Parathyroid adenoma (tissue), 2 donors: ENCODE results near the gene ATP8B4.

Source experiments
- H2AFZ ChIP-seq: fragments of 300-600 bp; sonication (generic); one replicate; pipeline ENCODE4 v1.7.0; 2017; ENCODE audit warnings: antibody characterized with exemption, mild to moderate bottlenecking
- H3K27ac ChIP-seq: fragments of 300-600 bp; sonication (generic); one replicate; pipeline ENCODE4 v1.7.0; 2017
- H3K27me3 ChIP-seq: fragments of 300-600 bp; sonication (generic); one replicate; pipeline ENCODE4 v1.7.0; 2017; ENCODE audit warnings: low read length; ENCODE audit not compliant: control insufficient read depth, insufficient read depth
- H3K36me3 ChIP-seq: fragments of 300-600 bp; sonication (generic); one replicate; pipeline ENCODE4 v1.7.0; 2017; ENCODE audit warnings: low read length; ENCODE audit not compliant: control insufficient read depth, insufficient read depth
- H3K4me1 ChIP-seq: fragments of 300-600 bp; sonication (generic); one replicate; pipeline ENCODE4 v1.7.0; 2017; ENCODE audit warnings: control low read depth
- H3K4me2 ChIP-seq: fragments of 300-600 bp; sonication (generic); one replicate; pipeline ENCODE4 v1.7.0; 2017; ENCODE audit warnings: low read length
- H3K4me3 ChIP-seq: fragments of 300-600 bp; sonication (generic); one replicate; pipeline ENCODE4 v1.7.0; 2017; ENCODE audit warnings: low read depth, low read length
- H3K79me2 ChIP-seq: fragments of 300-600 bp; sonication (generic); one replicate; pipeline ENCODE4 v1.7.0; 2017; ENCODE audit warnings: control low read depth
- H3K9ac ChIP-seq: fragments of 300-600 bp; sonication (generic); one replicate; pipeline ENCODE4 v1.7.0; 2017; ENCODE audit warnings: mild to moderate bottlenecking
- H3K9me3 ChIP-seq: fragments of 300-600 bp; sonication (generic); one replicate; pipeline ENCODE4 v1.7.0; 2017; ENCODE audit warnings: low read length; ENCODE audit not compliant: control insufficient read depth
- CTCF ChIP-seq: fragments of 300-600 bp; sonication (generic); IDR thresholded peaks from one replicate; pipeline ENCODE4 v1.7.0; 2017; ENCODE audit warnings: antibody characterized with exemption, mild to moderate bottlenecking
- donor health status: primary hyperparathyroidism.

The ATP8B4 gene

DNA sequence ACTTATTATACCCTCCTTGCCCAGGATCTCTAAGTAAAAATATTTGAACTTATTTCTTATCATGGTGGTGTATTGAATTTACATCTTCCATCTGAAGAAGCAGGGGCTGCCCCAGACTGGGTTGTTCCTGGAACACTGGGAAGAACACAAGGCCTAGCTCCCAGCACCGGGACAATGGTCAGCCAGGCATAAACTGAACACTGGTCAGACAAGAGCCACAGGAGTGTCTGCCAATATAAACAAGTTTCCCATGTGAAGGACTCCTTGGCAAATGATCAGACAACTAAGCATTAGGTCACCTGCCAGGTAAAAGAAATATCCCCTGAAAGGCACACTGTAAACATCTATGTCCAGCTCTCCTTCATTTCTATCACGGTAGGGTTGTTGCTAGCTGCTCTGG, 172.4 kb downstream of the ATP8B4 start:
- H3K27me3 ChIP-seq = no peaks in the 10 kb centered on the region
- no peak overlapping the region for H3K27ac ChIP-seq
- H3K9ac ChIP-seq = no peak overlapping the region
- no peak overlapping the region for H2AFZ ChIP-seq
- no peak overlapping the region for H3K4me3 ChIP-seq
- no peak overlapping the region for H3K4me2 ChIP-seq
- no peaks in the 10 kb centered on the region for H3K36me3 ChIP-seq
- H3K9me3 ChIP-seq = no peaks in the 10 kb centered on the region
- TF ChIP-seq CTCF = no peak
- no peaks in the 10 kb centered on the region for H3K4me1 ChIP-seq
- H3K79me2 ChIP-seq = no peaks in the 10 kb centered on the region

- H3K9ac ChIP-seq = no peak overlapping the region
- H3K4me3 ChIP-seq = no peak overlapping the region
- no peaks in the 10 kb centered on the region for H3K79me2 ChIP-seq
- no peak overlapping the region for H2AFZ ChIP-seq
- no peak overlapping the region for H3K27ac ChIP-seq
- H3K27me3 ChIP-seq = no peaks in the 10 kb centered on the region
- no peak overlapping the region for H3K4me2 ChIP-seq
- no peak for TF ChIP-seq CTCF
- no peaks in the 10 kb centered on the region for H3K9me3 ChIP-seq
- no peaks in the 10 kb centered on the region for H3K4me1 ChIP-seq
- no peaks in the 10 kb centered on the region for H3K36me3 ChIP-seq
Measured at GRCh38 chr15:49934487-49934886, 184.5 kb downstream of the ATP8B4 start.

DNA sequence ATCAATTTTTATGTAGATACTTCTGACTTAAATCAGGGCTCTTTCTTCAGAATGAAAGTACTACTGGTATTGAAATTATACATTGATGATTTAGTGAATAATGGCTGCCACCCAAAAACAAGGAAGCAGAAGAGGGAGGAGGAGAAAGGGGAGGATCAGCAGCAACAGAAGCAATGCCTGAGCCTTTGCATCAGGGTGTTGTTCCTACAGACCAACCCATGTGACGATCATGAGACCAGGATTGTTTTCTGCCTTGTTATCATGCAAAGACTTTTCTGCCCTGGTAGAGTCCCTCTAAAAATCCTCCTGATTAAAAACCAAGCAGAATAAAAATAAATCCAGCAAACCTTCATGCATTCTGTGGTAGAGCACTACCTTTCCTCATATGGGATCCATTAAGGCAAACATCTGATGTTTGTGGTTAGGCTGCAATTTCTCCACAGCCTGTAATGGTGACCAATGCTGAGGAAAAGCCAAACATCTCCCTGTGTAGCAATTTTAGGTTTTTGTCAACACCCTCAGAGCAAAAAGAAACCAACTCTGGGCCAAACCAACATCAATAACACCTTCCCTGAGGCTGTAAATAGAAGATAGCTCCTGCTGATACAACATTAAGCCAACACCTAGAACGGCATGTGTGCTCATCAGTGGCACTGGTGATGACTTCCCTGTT, 191.7 kb downstream of the ATP8B4 start:
- Histone ChIP-seq H3K79me2 (no peaks in the 10 kb centered on the region), H3K9ac (no peak overlapping the region), H3K4me3 (no peak overlapping the region), H3K27me3 (no peaks in the 10 kb centered on the region), H3K9me3 (no peaks in the 10 kb centered on the region), H2AFZ (no peak overlapping the region), H3K36me3 (no peaks in the 10 kb centered on the region), H3K27ac (no peak overlapping the region), H3K4me2 (no peak overlapping the region), H3K4me1 (no peaks in the 10 kb centered on the region)
- TF ChIP-seq CTCF = no peak

DNA sequence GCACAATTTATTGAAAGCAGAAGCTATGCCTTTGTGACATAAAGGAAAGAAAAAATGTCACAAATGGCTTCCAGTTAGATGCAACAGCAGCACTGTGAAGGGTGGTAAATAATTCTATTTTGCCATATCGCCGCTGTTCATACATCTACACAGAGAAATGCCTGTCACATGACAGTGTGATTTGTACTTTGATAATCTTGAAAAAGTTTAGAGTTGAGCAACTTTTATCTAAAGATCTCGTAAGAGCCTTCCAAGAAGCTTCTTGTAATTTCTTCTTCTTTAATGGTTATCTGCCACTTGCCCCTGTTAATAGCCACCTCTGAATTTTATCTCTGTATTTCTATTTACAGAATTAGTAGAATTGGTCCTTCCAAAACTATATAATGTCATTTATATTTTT, 192.3 kb downstream of the ATP8B4 start:
- no peak overlapping the region for H3K27ac ChIP-seq
- H3K9me3 ChIP-seq = no peaks in the 10 kb centered on the region
- H3K4me2 ChIP-seq = no peak overlapping the region
- H3K27me3 ChIP-seq = no peaks in the 10 kb centered on the region
- no peaks in the 10 kb centered on the region for H3K79me2 ChIP-seq
- H3K9ac ChIP-seq = no peak overlapping the region
- no peak overlapping the region for H3K4me3 ChIP-seq
- H2AFZ ChIP-seq = no peak overlapping the region
- H3K36me3 ChIP-seq = no peaks in the 10 kb centered on the region
- no peak for TF ChIP-seq CTCF
- H3K4me1 ChIP-seq = no peaks in the 10 kb centered on the region

GRCh38 chr15:49923671-49924070, 195.4 kb downstream of the ATP8B4 start:
- H3K9ac ChIP-seq = no peak overlapping the region
- TF ChIP-seq CTCF = no peak
- no peak overlapping the region for H3K4me3 ChIP-seq
- no peak overlapping the region for H3K4me2 ChIP-seq
- no peak overlapping the region for H3K27ac ChIP-seq
- no peaks in the 10 kb centered on the region for H3K27me3 ChIP-seq
- no peaks in the 10 kb centered on the region for H3K9me3 ChIP-seq
- H3K36me3 ChIP-seq = no peaks in the 10 kb centered on the region
- H2AFZ ChIP-seq = no peak overlapping the region
- no peaks in the 10 kb centered on the region for H3K79me2 ChIP-seq
- H3K4me1 ChIP-seq = no peaks in the 10 kb centered on the region
